EH (cell line): ENCODE results near the gene OR6N2.

Source experiments
- DNase-seq: peaks from one replicate; pipeline ENCODE4 v3.0.0-alpha.2; 2015; ENCODE audit warnings: low read depth

OR6N2 gene

GRCh38 chr1:158754420-158754819, 26.6 kb downstream of the OR6N2 start, which contains the start of gene OR6K6:
OR6K6 (plus strand) TSS chr1:158754720; CDS start chr1:158754888, 168 bp downstream.
- DNase-seq, result no peak

- DNase-seq, result no peak
Observed at GRCh38 chr1:158752155-158752712, 28.8 kb downstream of the OR6N2 start.

GRCh38 chr1:158735848-158736247, 45.2 kb downstream of the OR6N2 start:
- no peak for DNase-seq

GRCh38 chr1:158732524-158732923, 48.5 kb downstream of the OR6N2 start:
- DNase-seq, result no peak

GRCh38 chr1:158731707-158732106, 49.3 kb downstream of the OR6N2 start:
- DNase-seq, result no peak

- DNase-seq, result no peak
Observed at GRCh38 chr1:158730453-158730852, 50.6 kb downstream of the OR6N2 start.

GRCh38 chr1:158728510-158729225, 52.3 kb downstream of the OR6N2 start:
- no peak for DNase-seq

GRCh38 chr1:158724442-158724841, 56.6 kb downstream of the OR6N2 start:
- no peak for DNase-seq
